ENCODE results near the gene ARHGAP25. TPM values are rescaled to one million over a fixed set of nuclear protein-coding genes. Genes with fewer than 3 reads are reported as not detected.

The ARHGAP25 gene
- total and polyA plus RNA-seq, 4 donors: 3.5 to 7.0 (median 5.3) TPM

GRCh38 chr2:68822207-68822872 lies 87.7 kb downstream of the ARHGAP25 start:
- no peak for DNase-seq (ENCODE audit: low spot score)
- TF ChIP-seq TAF1 (conservative IDR thresholded peaks at IDR 0.05) (no peak), FOXA1 (IDR thresholded peaks at IDR 0.05) (no peak), JUND (IDR thresholded peaks at IDR 0.05) (no peak), HNF4A (conservative IDR thresholded peaks at IDR 0.05) (no peak), NR2F2 (IDR thresholded peaks at IDR 0.05) (no peak), RXRA (IDR thresholded peaks at IDR 0.05) (no peak), REST (IDR thresholded peaks at IDR 0.05) (no peak), SP1 (IDR thresholded peaks at IDR 0.05) (no peak), ZBTB33 (IDR thresholded peaks at IDR 0.05) (no peak), RAD21 (IDR thresholded peaks at IDR 0.05) (no peak)
- 89% methylated on average over 15 of the region's 15 CpGs for WGBS

GRCh38 chr2:68824831-68825230 lies 90.2 kb downstream of the ARHGAP25 start:
- 58% methylated on average over 2 of the region's 2 CpGs for WGBS
- Histone ChIP-seq H3K9ac (ENCODE audit: low read depth in 1 of 2, low read length in 2 of 2) (no peak overlapping the region), H3K27ac (ENCODE audit: low read depth in 1 of 2, low read length in 2 of 2) (no peak overlapping the region), H3K4me1 (ENCODE audit: control insufficient read depth in 4 of 4, insufficient read depth in 4 of 4, low read length in 3 of 4) (peaks cover 0 to 6% (median 1%) of the 10 kb centered on the region in 4 donors), H3K27me3 (ENCODE audit: control insufficient read depth in 4 of 4, insufficient read depth in 4 of 4, low read length in 3 of 4) (no peaks in the 10 kb centered on the region), H3K36me3 (ENCODE audit: control insufficient read depth in 4 of 4, insufficient read depth in 3 of 4, low read depth in 1 of 4, low read length in 3 of 4) (peaks cover 0 to 4% (median 2%) of the 10 kb centered on the region in 4 donors), H3K9me3 (ENCODE audit: control insufficient read depth in 4 of 4, low read length in 3 of 4) (no peaks in the 10 kb centered on the region), H3K4me3 (ENCODE audit: low read depth in 1 of 3, low read length in 3 of 3) (no peak overlapping the region)
- DNase-seq (ENCODE audit: low spot score): no peak
- TF ChIP-seq HNF4G (IDR thresholded peaks at IDR 0.05) (no peak), ZBTB33 (IDR thresholded peaks at IDR 0.05) (no peak), JUND (IDR thresholded peaks at IDR 0.05) (no peak), TAF1 (conservative IDR thresholded peaks at IDR 0.05) (no peak), NR2F2 (IDR thresholded peaks at IDR 0.05) (no peak), CTCF (IDR thresholded peaks at IDR 0.05; ENCODE audit: low read depth, low read length, missing input control) (no peak), HNF4A (conservative IDR thresholded peaks at IDR 0.05) (no peak), SP1 (IDR thresholded peaks at IDR 0.05) (no peak), RXRA (IDR thresholded peaks at IDR 0.05) (no peak), FOXA1 (IDR thresholded peaks at IDR 0.05) (no peak), GABPA (IDR thresholded peaks at IDR 0.05 in 1 of 2, conservative IDR thresholded peaks at IDR 0.05 in 1 of 2) (no peak), FOXA2 (IDR thresholded peaks at IDR 0.05) (no peak), MAX (IDR thresholded peaks at IDR 0.05) (no peak), ATF3 (IDR thresholded peaks at IDR 0.05) (no peak), YY1 (IDR thresholded peaks at IDR 0.05) (no peak), RAD21 (IDR thresholded peaks at IDR 0.05) (no peak), REST (IDR thresholded peaks at IDR 0.05) (no peak)

More at GRCh38 chr2:68822207-68822872, 87.7 kb downstream of the ARHGAP25 start:
- Histone ChIP-seq H3K27ac (ENCODE audit: low read depth in 1 of 2, low read length in 2 of 2) (no peak overlapping the region), H3K4me1 (ENCODE audit: control insufficient read depth in 4 of 4, insufficient read depth in 4 of 4, low read length in 3 of 4) (no peaks in the 10 kb centered on the region), H3K4me3 (ENCODE audit: low read depth in 1 of 3, low read length in 3 of 3) (no peak overlapping the region), H3K36me3 (ENCODE audit: control insufficient read depth in 4 of 4, insufficient read depth in 3 of 4, low read depth in 1 of 4, low read length in 3 of 4) (peaks cover 1 to 5% (median 3%) of the 10 kb centered on the region in 4 donors), H3K27me3 (ENCODE audit: control insufficient read depth in 4 of 4, insufficient read depth in 4 of 4, low read length in 3 of 4) (no peaks in the 10 kb centered on the region), H3K9ac (ENCODE audit: low read depth in 1 of 2, low read length in 2 of 2) (no peak overlapping the region), H3K9me3 (ENCODE audit: control insufficient read depth in 4 of 4, low read length in 3 of 4) (no peaks in the 10 kb centered on the region)
